ENCODE data around the gene MYO1E.

- TF ChIP-seq CTCF (IDR thresholded peaks at IDR 0.05) = no peak
- TF ChIP-seq POLR2A (IDR thresholded peaks at IDR 0.05) = no peak
These were observed 67.9 kb downstream of the MYO1E start for GRCh38 chr15:59304807-59305206.

All from uterus (tissue), 2 donors.